ENCODE measurements around the gene ROR2.

GRCh38 chr9:91924090-91924489, 25.9 kb downstream of the ROR2 start:
- TF ChIP-seq POLR2A (IDR thresholded peaks at IDR 0.05) (no peak), CTCF (IDR thresholded peaks at IDR 0.05) (no peak)

Data from Peyer's patch (tissue), 4 donors.